GM23338 (cell line): ENCODE results near the gene GPR35. TPM values are rescaled to one million over a fixed set of nuclear protein-coding genes. Genes with fewer than 3 reads are reported as not detected.

Experiments
- ATAC-seq: fragments of 200-7000 bp; cut with Tn5 transposase; 3 replicates; pipeline ENCODE4 v1.9.1; 2020
- DNase-seq: peaks from one replicate; pipeline ENCODE4 v3.0.0-alpha.2; 2015; ENCODE audit warnings: low spot score
- H2AFZ ChIP-seq: fragments of 200-600 bp; sonication (generic); 2 replicates; pipeline ENCODE4 v1.8.0; 2016; ENCODE audit warnings: antibody characterized with exemption, mild to moderate bottlenecking, moderate library complexity
- H3F3A ChIP-seq: fragments of 200-600 bp; sonication (generic); replicated peaks from 2 replicates; pipeline ENCODE4 v1.8.0; 2017; ENCODE audit warnings: antibody characterized with exemption, mixed run types, low read depth
- H3K27ac ChIP-seq: fragments of 200-600 bp; sonication (generic); 2 replicates; pipeline ENCODE4 v1.6.1; 2016; ENCODE audit warnings: low read depth
- H3K27me3 ChIP-seq: fragments of 200-600 bp; sonication (generic); 2 replicates; pipeline ENCODE4 v1.8.0; 2016; ENCODE audit warnings: mild to moderate bottlenecking, mixed run types, moderate library complexity; ENCODE audit not compliant: insufficient read depth
- H3K36me3 ChIP-seq: fragments of 200-600 bp; sonication (generic); 2 replicates; pipeline ENCODE4 v1.8.0; 2016; ENCODE audit warnings: mild to moderate bottlenecking; ENCODE audit not compliant: insufficient read depth
- H3K4me1 ChIP-seq: fragments of 200-600 bp; sonication (generic); 2 replicates; pipeline ENCODE4 v1.8.0; 2016; ENCODE audit warnings: mild to moderate bottlenecking, moderate library complexity; ENCODE audit not compliant: insufficient read depth
- H3K4me2 ChIP-seq: fragments of 200-600 bp; sonication (generic); 2 replicates; pipeline ENCODE4 v1.7.1; 2017; ENCODE audit warnings: mixed run types
- H3K4me3 ChIP-seq: fragments of 200-600 bp; sonication (generic); 2 replicates; pipeline ENCODE4 v1.6.1; 2016; ENCODE audit warnings: mixed run types
- H3K79me2 ChIP-seq: fragments of 200-600 bp; sonication (generic); replicated peaks from 2 replicates; pipeline ENCODE4 v1.8.0; 2017; ENCODE audit warnings: mild to moderate bottlenecking; ENCODE audit not compliant: insufficient read depth
- H3K9me2 ChIP-seq: fragments of 200-600 bp; sonication (generic); 2 replicates; pipeline ENCODE4 v1.8.0; 2017; ENCODE audit not compliant: insufficient read depth
- H4K20me1 ChIP-seq: fragments of 200-600 bp; sonication (generic); replicated peaks from 2 replicates; pipeline ENCODE4 v1.8.0; 2017; ENCODE audit warnings: mild to moderate bottlenecking; ENCODE audit not compliant: insufficient read depth
- H3K27ac Mint-ChIP-seq: 2 replicates; pipeline ENCODE4 v1.8.0; 2020; ENCODE audit warnings: inconsistent platforms, mild to moderate bottlenecking, moderate library complexity, mixed read lengths
- H3K27me3 Mint-ChIP-seq: 3 replicates; pipeline ENCODE4 v1.8.0; 2022; ENCODE audit warnings: low read depth, mild to moderate bottlenecking, moderate library complexity, mixed read lengths, inconsistent platforms; ENCODE audit not compliant: insufficient read depth, poor library complexity
- H3K36me3 Mint-ChIP-seq: 3 replicates; pipeline ENCODE4 v1.8.0; 2021; ENCODE audit warnings: low read depth, mild to moderate bottlenecking, inconsistent platforms, moderate library complexity, mixed read lengths
- H3K4me1 Mint-ChIP-seq: 3 replicates; pipeline ENCODE4 v1.8.0; 2020; ENCODE audit warnings: mild to moderate bottlenecking, inconsistent platforms, mixed read lengths
- H3K4me3 Mint-ChIP-seq: 3 replicates; pipeline ENCODE4 v1.8.0; 2021; ENCODE audit warnings: moderate library complexity, mild to moderate bottlenecking, inconsistent platforms, mixed read lengths
- H3K9me3 Mint-ChIP-seq: 3 replicates; pipeline ENCODE4 v1.8.0; 2020; ENCODE audit warnings: moderate library complexity, mild to moderate bottlenecking, inconsistent platforms, mixed read lengths
- CREB1 ChIP-seq: fragments of 250-450 bp; sonication (Bioruptor Pico); IDR thresholded peaks from 2 replicates; pipeline ENCODE4 v1.5.0; 2020; ENCODE audit warnings: low read depth, mild to moderate bottlenecking, moderate library complexity
- ETS1 ChIP-seq: IDR thresholded peaks from 2 replicates; pipeline ENCODE4 v1.6.1; 2016; ENCODE audit warnings: antibody characterized with exemption
- JUNB ChIP-seq: IDR thresholded peaks from one replicate; pipeline ENCODE4 v1.6.1; 2016; ENCODE audit warnings: antibody characterized with exemption; ENCODE audit not compliant: unreplicated experiment
- NANOG ChIP-seq: IDR thresholded peaks from 2 replicates; pipeline ENCODE4 v1.6.1; 2016; ENCODE audit warnings: antibody characterized with exemption, borderline replicate concordance
- POLR2AphosphoS5 ChIP-seq: IDR thresholded peaks from 2 replicates; pipeline ENCODE4 v1.6.1; 2016; ENCODE audit warnings: antibody characterized with exemption, low read depth
- REST ChIP-seq: IDR thresholded peaks from one replicate; pipeline ENCODE4 v1.6.1; 2018; ENCODE audit warnings: antibody characterized with exemption; ENCODE audit not compliant: unreplicated experiment
- ZNF114 ChIP-seq: fragments of 250-450 bp; sonication (Bioruptor Pico); IDR thresholded peaks from 2 replicates; pipeline ENCODE4 v1.5.0; 2020; ENCODE audit warnings: mild to moderate bottlenecking, moderate library complexity
- ZNF462 ChIP-seq: fragments of 250-450 bp; sonication (Bioruptor Pico); IDR thresholded peaks from 2 replicates; pipeline ENCODE4 v1.5.0; 2020; ENCODE audit warnings: mild to moderate bottlenecking, moderate library complexity
- polyA plus RNA-seq: library from polyadenylated mRNA; unstranded; fragments of >200 nt; fragmentation: Nextera tagmentation; extraction: Ambion mirVana; gene quantifications from 2 replicates; pipeline ENCODE4 v1.2.1, GENCODE V29; 2016
- total RNA-seq: library from RNA; depleted of rRNA; stranded (reverse); fragments of >200 nt; shearing (Covaris generic); gene quantifications from 2 replicates; pipeline ENCODE4 v1.2.3, GENCODE V29; 2014

GPR35 gene
- total and polyA plus RNA-seq, 2 experiments from 2014 or later = not detected

- no peak for TF ChIP-seq REST
- TF ChIP-seq JUNB = no peak
- no peak for TF ChIP-seq ETS1
- TF ChIP-seq NANOG = no peak
These were observed 2.6 kb downstream of the GPR35 start (continued) for GRCh38 chr2:240627736-240628506.

GRCh38 chr2:240628507-240628807 is 3.2 kb downstream of the GPR35 start:
- no peaks in the 10 kb centered on the region for H3K4me1 ChIP-seq
- no peak overlapping the region for H3K4me3 ChIP-seq
- Mint-ChIP-seq H3K9me3 (peaks cover 18% of the 10 kb centered on the region), H3K36me3 (peaks cover 6% of the 10 kb centered on the region; the same call in 2 of the 3 replicates), H3K27ac (no peak overlapping the region), H3K27me3 (peaks cover 8% of the 10 kb centered on the region), H3K4me3 (no peak overlapping the region), H3K4me1 (peaks cover 4% of the 10 kb centered on the region; the same call in 1 of the 3 replicates)
- H2AFZ ChIP-seq = no peak overlapping the region
- DNase-seq (no peak), ATAC-seq (no peak)
- no peaks in the 10 kb centered on the region for H4K20me1 ChIP-seq
- no peak overlapping the region for H3K4me2 ChIP-seq
- H3K9me2 ChIP-seq = no peaks in the 10 kb centered on the region
- H3K36me3 ChIP-seq = no peaks in the 10 kb centered on the region
- H3K79me2 ChIP-seq = no peaks in the 10 kb centered on the region
- H3K27me3 ChIP-seq = no peaks in the 10 kb centered on the region
- no peaks in the 10 kb centered on the region for H3F3A ChIP-seq
- H3K27ac ChIP-seq = no peak overlapping the region
- TF ChIP-seq ETS1 = no peak
- no peak for TF ChIP-seq CREB1 (CRISPR knock-in tag)
- no peak for TF ChIP-seq ZNF462
- no peak for TF ChIP-seq NANOG
- TF ChIP-seq ZNF114 (CRISPR knock-in tag) = no peak
- TF ChIP-seq JUNB = no peak
- no peak for TF ChIP-seq POLR2AphosphoS5
- no peak for TF ChIP-seq REST
